Endothelial cell of umbilical vein (primary cell): ENCODE measurements around the gene MAPT. TPM values are rescaled to one million over a fixed set of nuclear protein-coding genes. Genes with fewer than 3 reads are reported as not detected.

Experiments
- BruUV-seq: library from RNA; stranded (reverse); fragments of 400-500 nt; replicated peaks from 2 replicates; lab custom pipeline; 2021; lab: Mats Ljungman, UMichigan
- CTCF ChIA-PET: fragments of 300-600, 350-600 bp; sonication (Branson Sonifier 250); formaldehyde crosslinking; loops from one replicate; lab custom pipeline; 2021; ENCODE audit warnings: antibody characterized with exemption, inconsistent platforms; lab: Charles Lee
- POLR2A ChIA-PET: fragments of 300-600, 350-600 bp; sonication (Branson Sonifier 250); formaldehyde crosslinking; loops from one replicate; lab custom pipeline; 2021; ENCODE audit warnings: antibody characterized with exemption, inconsistent platforms; lab: Charles Lee
- DNase-seq: peaks from one replicate; pipeline ENCODE4 v3.0.0-alpha.2; 2011; ENCODE audit warnings: low read depth, low spot score
- FAIRE-seq: peaks from 2 replicates; lab custom pipeline; 2011; peaks lifted over from hg19 to GRCh38; lab: Jason Lieb, UNC
- H2AFZ ChIP-seq: 2 replicates; pipeline ENCODE4 v1.6.0; 2012; ENCODE audit warnings: low read depth, low read length, control low read depth, inconsistent platforms
- H3K27ac ChIP-seq: 2 replicates; pipeline ENCODE4 v1.5.1; 2011; ENCODE audit warnings: low read depth, mild to moderate bottlenecking, control low read depth, low read length, moderate library complexity; ENCODE audit not compliant: insufficient read depth
- H3K27me3 ChIP-seq, 2 experiments: 2 replicates each; pipeline versions ENCODE4 v1.6.0 to v1.6.1; 2011; ENCODE audit warnings: low read length in 2 of 2, mixed read lengths in 1 of 2; ENCODE audit not compliant: control insufficient read depth in 2 of 2, insufficient read depth in 2 of 2
- H3K36me3 ChIP-seq, 2 experiments: 2 replicates in 1 of 2; 3 replicates in 1 of 2; pipeline ENCODE4 v1.5.1; 2011; ENCODE audit warnings: low read length in 2 of 2, mild to moderate bottlenecking in 1 of 2, moderate library complexity in 1 of 2; ENCODE audit not compliant: control insufficient read depth in 2 of 2, insufficient read depth in 2 of 2; ENCODE audit errors: extremely low read depth in 1 of 2
- H3K4me1 ChIP-seq: 3 replicates; pipeline ENCODE4 v1.5.1; 2011; ENCODE audit warnings: mild to moderate bottlenecking, low read length; ENCODE audit not compliant: control insufficient read depth, insufficient read depth; ENCODE audit errors: extremely low read depth
- H3K4me2 ChIP-seq: 2 replicates; pipeline ENCODE4 v1.6.1; 2011; ENCODE audit warnings: low read length, control low read depth, mixed read lengths; ENCODE audit not compliant: insufficient read depth
- H3K4me3 ChIP-seq, 3 experiments: fragments of 200-600 bp in 1 of 3; sonication (generic), shearing (Covaris generic) in 1 of 3; replicated peaks in 1 of 3; 2 replicates each; pipeline ENCODE4 v1.5.1; 2011 to 2016; ENCODE audit warnings: control low read depth in 3 of 3, low read length in 3 of 3, mild to moderate bottlenecking in 2 of 3, inconsistent platforms in 1 of 3, low read depth in 1 of 3, moderate library complexity in 1 of 3; ENCODE audit not compliant: insufficient read depth in 1 of 3
- H3K79me2 ChIP-seq: 2 replicates; pipeline ENCODE4 v1.6.0; 2012; ENCODE audit warnings: low read length, inconsistent platforms; ENCODE audit not compliant: control insufficient read depth, insufficient read depth
- H3K9ac ChIP-seq: replicated peaks from 2 replicates; pipeline ENCODE3; 2011; ENCODE audit warnings: low read length, control low read depth; ENCODE audit not compliant: insufficient read depth; ENCODE audit errors: extremely low read depth
- H3K9me1 ChIP-seq: replicated peaks from 3 replicates; pipeline ENCODE4 v1.6.0; 2011; ENCODE audit warnings: mild to moderate bottlenecking, low read length; ENCODE audit not compliant: control insufficient read depth, insufficient read depth; ENCODE audit errors: extremely low read depth
- H3K9me3 ChIP-seq: replicated peaks from 2 replicates; pipeline ENCODE4 v1.5.1; 2012; ENCODE audit warnings: low read length, inconsistent platforms; ENCODE audit not compliant: control insufficient read depth, insufficient read depth
- H4K20me1 ChIP-seq: replicated peaks from 2 replicates; pipeline ENCODE3; 2011; ENCODE audit warnings: mild to moderate bottlenecking, low read length; ENCODE audit not compliant: control insufficient read depth, insufficient read depth; ENCODE audit errors: extremely low read depth
- EZH2 ChIP-seq: IDR thresholded peaks from 2 replicates; pipeline ENCODE4 v1.6.1; 2012; ENCODE audit warnings: borderline replicate concordance, low read depth, mild to moderate bottlenecking, moderate library complexity, low read length, inconsistent platforms; ENCODE audit not compliant: severe bottlenecking
- FOS ChIP-seq: IDR thresholded peaks from 2 replicates; pipeline ENCODE4 v1.6.1; 2011; ENCODE audit warnings: mild to moderate bottlenecking, low read length, moderate library complexity, borderline replicate concordance; ENCODE audit not compliant: insufficient read depth
- GATA2 ChIP-seq: IDR thresholded peaks from 2 replicates; pipeline ENCODE4 v1.7.0; 2011; ENCODE audit warnings: low read depth, mild to moderate bottlenecking, moderate library complexity, mixed read lengths, low read length; ENCODE audit not compliant: insufficient read length, insufficient read depth
- JUN ChIP-seq: IDR thresholded peaks from 2 replicates; pipeline ENCODE4 v1.6.1; 2011; ENCODE audit warnings: borderline replicate concordance, low read depth; ENCODE audit not compliant: insufficient read length, insufficient read depth
- MYC ChIP-seq: IDR thresholded peaks from one replicate; pipeline ENCODE4 v1.6.1; 2011; ENCODE audit warnings: mild to moderate bottlenecking, low read depth, low read length
- POLR2A ChIP-seq: IDR thresholded peaks from 2 replicates; pipeline ENCODE4 v1.6.1; 2012; ENCODE audit warnings: low read depth, mild to moderate bottlenecking, control low read depth, low read length
- POLR2AphosphoS5 ChIP-seq: IDR thresholded peaks from 2 replicates; pipeline ENCODE4 v1.6.1; 2012; ENCODE audit warnings: low read depth, mild to moderate bottlenecking, control low read depth, low read length, moderate library complexity; ENCODE audit not compliant: insufficient read depth
- dilution Hi-C: fragments of 300-500 bp; cut with MboI; formaldehyde crosslinking; loops from one replicate; pipeline ENCODE4 v1.15.0; 2019; ENCODE audit warnings: low sequenced_read_pairs; ENCODE audit not compliant: extremely low pct_ligation_motif_present
- intact Hi-C: fragments of 100-400 bp; cut with micrococcal nuclease; formaldehyde crosslinking; loops from one replicate; pipeline ENCODE4 v1.10.0; 2022
- polyA plus RNA-seq, 4 experiments: library from polyadenylated mRNA; depleted of rRNA in 3 of 4; stranded (reverse) in 3 of 4; unstranded in 1 of 4; fragments of >200 nt; gene quantifications; 2 replicates each; pipeline versions ENCODE4 v1.2.1 to v1.2.3, GENCODE V29; 2011 to 2012; ENCODE audit warnings: missing spikeins in 1 of 4
- total RNA-seq: library from RNA; stranded (reverse); gene quantifications from 2 replicates; pipeline ENCODE4 v1.2.3, GENCODE V29; 2021
- TF ChIP-seq, protein P1 (sequence below), 2 donors: IDR thresholded peaks; 1 replicate in 1 of 2; 2 replicates in 1 of 2; pipeline ENCODE4 v1.5.1; 2011; ENCODE audit warnings: low read length in 2 of 2, mild to moderate bottlenecking in 2 of 2, moderate library complexity in 2 of 2, control low read depth in 1 of 2, inconsistent platforms in 1 of 2, low read depth in 1 of 2; ENCODE audit not compliant: insufficient read depth in 1 of 2; ENCODE audit errors: extremely low read depth in 1 of 2
- TF ChIP-seq, protein P2 (sequence below): IDR thresholded peaks from 2 replicates; pipeline ENCODE4 v1.6.1; 2011; ENCODE audit not compliant: insufficient read depth, insufficient read length

The MAPT gene
- total and polyA plus RNA-seq, 2 donors (not counting 3 experiments of a cell fraction or from before 2014, with no cell fraction given): 0.04 to 0.51 TPM

DNA sequence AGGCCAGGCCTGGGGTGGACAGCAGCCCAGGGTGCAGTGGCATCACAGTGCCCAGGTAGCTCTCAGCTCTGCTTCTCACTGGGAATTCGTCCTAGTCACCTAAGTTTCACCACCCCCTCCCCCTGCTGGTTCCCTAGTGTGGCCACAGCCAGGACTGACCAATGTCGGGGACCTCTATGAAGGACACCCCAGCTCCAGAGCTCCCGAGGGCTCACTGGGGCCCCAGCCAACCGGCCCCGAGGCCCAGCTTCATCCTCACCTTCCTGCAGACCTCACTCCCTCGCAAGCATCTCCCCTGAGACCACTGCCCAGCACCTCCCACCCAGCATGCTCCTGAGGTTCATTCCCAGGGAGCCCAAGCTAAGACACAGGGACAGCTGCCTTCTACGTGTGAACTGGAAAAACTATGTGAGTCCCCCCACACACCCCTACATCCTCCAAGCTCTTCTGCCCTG, 44.8 kb upstream of the MAPT start:
- no peaks in the 10 kb centered on the region for H3K36me3 ChIP-seq
- no peaks in the 10 kb centered on the region for H4K20me1 ChIP-seq
- dilution Hi-C loops (no loop called here), intact Hi-C loops (no loop called here)
- no peak overlapping the region for H3K4me2 ChIP-seq
- TF ChIP-seq POLR2A (no peak), JUN (no peak), POLR2AphosphoS5 (no peak), EZH2 (no peak), FOS (no peak), MYC (no peak), GATA2 (no peak)
- TF ChIP-seq, protein P1, sequence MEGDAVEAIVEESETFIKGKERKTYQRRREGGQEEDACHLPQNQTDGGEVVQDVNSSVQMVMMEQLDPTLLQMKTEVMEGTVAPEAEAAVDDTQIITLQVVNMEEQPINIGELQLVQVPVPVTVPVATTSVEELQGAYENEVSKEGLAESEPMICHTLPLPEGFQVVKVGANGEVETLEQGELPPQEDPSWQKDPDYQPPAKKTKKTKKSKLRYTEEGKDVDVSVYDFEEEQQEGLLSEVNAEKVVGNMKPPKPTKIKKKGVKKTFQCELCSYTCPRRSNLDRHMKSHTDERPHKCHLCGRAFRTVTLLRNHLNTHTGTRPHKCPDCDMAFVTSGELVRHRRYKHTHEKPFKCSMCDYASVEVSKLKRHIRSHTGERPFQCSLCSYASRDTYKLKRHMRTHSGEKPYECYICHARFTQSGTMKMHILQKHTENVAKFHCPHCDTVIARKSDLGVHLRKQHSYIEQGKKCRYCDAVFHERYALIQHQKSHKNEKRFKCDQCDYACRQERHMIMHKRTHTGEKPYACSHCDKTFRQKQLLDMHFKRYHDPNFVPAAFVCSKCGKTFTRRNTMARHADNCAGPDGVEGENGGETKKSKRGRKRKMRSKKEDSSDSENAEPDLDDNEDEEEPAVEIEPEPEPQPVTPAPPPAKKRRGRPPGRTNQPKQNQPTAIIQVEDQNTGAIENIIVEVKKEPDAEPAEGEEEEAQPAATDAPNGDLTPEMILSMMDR (IDR thresholded peaks at IDR 0.05; ENCODE audit: extremely low read depth in 1 of 2, insufficient read depth in 1 of 2, low read depth in 1 of 2, low read length in 2 of 2): no peak
- TF ChIP-seq, protein P2, sequence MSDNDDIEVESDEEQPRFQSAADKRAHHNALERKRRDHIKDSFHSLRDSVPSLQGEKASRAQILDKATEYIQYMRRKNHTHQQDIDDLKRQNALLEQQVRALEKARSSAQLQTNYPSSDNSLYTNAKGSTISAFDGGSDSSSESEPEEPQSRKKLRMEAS: no peak
- H3K9me1 ChIP-seq: no peaks in the 10 kb centered on the region
- H3K4me3 ChIP-seq: no peak overlapping the region
- H3K4me1 ChIP-seq: no peaks in the 10 kb centered on the region
- H3K27me3 ChIP-seq: peaks cover 0 to 4% of the 10 kb centered on the region in 2 experiments
- no peak overlapping the region for H2AFZ ChIP-seq
- ChIA-PET CTCF (interaction anchor here (0.7 to 2.0 kb wide), 6 partner anchors 18 to 630 kb away, joined by 3 to 12 read pairs (median 3); no protein-coding TSS in a partner anchor), POLR2A (no interaction called here)
- BruUV-seq: no TSS peak
- DNase-seq (no peak), FAIRE-seq (no peak)
- no peaks in the 10 kb centered on the region for H3K9me3 ChIP-seq
- no peak overlapping the region for H3K27ac ChIP-seq
- H3K9ac ChIP-seq: no peak overlapping the region
- H3K79me2 ChIP-seq: no peaks in the 10 kb centered on the region
